ENCODE data around the gene CRIP1.

CRIP1 gene

GRCh38 chr14:105533811-105534498 lies 47.3 kb downstream of the CRIP1 start:
- Histone ChIP-seq H3K9me3 (no peaks in the 10 kb centered on the region), H3K27ac (no peak overlapping the region), H3K36me3 (peaks cover 0 to 8% (median 4%) of the 10 kb centered on the region in 3 donors), H3K4me3 (no peak overlapping the region), H3K4me1 (peaks cover 0 to 13% (median 6%) of the 10 kb centered on the region in 4 donors), H3K27me3 (peaks cover 0 to 88% of the 10 kb centered on the region in 2 donors)
- DNase-seq, result peak in 1 of 2 donors; percentile 42
- intact Hi-C loops (cut with DNase I; ENCODE audit: low total_unique reads), result no loop called here
- TF ChIP-seq CTCF (IDR thresholded peaks at IDR 0.05), result no peak

GRCh38 chr14:105534586-105534985 lies 47.9 kb downstream of the CRIP1 start:
- Histone ChIP-seq H3K36me3 (peaks cover 0 to 3% (median 2%) of the 10 kb centered on the region in 3 donors), H3K4me3 (no peak overlapping the region), H3K9me3 (no peaks in the 10 kb centered on the region), H3K27ac (no peak overlapping the region), H3K27me3 (peaks cover 0 to 84% of the 10 kb centered on the region in 2 donors), H3K4me1 (peaks cover 0 to 6% (median 2%) of the 10 kb centered on the region in 4 donors)
- no peak for TF ChIP-seq CTCF (IDR thresholded peaks at IDR 0.05)
- intact Hi-C loops (cut with DNase I; ENCODE audit: low total_unique reads), result no loop called here
- peak in 1 of 2 donors; percentile 47 for DNase-seq

- peaks cover 0 to 69% of the 10 kb centered on the region in 2 donors for H3K27me3 ChIP-seq
- intact Hi-C loops (cut with DNase I; ENCODE audit: low total_unique reads), result no loop called here
- no peak overlapping the region for H3K27ac ChIP-seq
- H3K9me3 ChIP-seq, result no peaks in the 10 kb centered on the region
- no peaks in the 10 kb centered on the region for H3K36me3 ChIP-seq
- no peak overlapping the region for H3K4me3 ChIP-seq
- H3K4me1 ChIP-seq, result peaks cover 0 to 6% (median 2%) of the 10 kb centered on the region in 4 donors
- no peak for TF ChIP-seq CTCF (IDR thresholded peaks at IDR 0.05)
- peak in 1 of 2 donors; percentile 44 for DNase-seq
These were observed 49.4 kb downstream of the CRIP1 start for GRCh38 chr14:105536051-105536450.

- DNase-seq, result peak in 1 of 2 donors; percentile 61
- peaks cover 0 to 6% (median 2%) of the 10 kb centered on the region in 4 donors for H3K4me1 ChIP-seq
- no peaks in the 10 kb centered on the region for H3K36me3 ChIP-seq
- H3K27me3 ChIP-seq, result peaks cover 0 to 64% of the 10 kb centered on the region in 2 donors
- H3K4me3 ChIP-seq, result no peak overlapping the region
- H3K27ac ChIP-seq, result no peak overlapping the region
- TF ChIP-seq CTCF (IDR thresholded peaks at IDR 0.05), result no peak
- H3K9me3 ChIP-seq, result no peaks in the 10 kb centered on the region
- intact Hi-C loops (cut with DNase I; ENCODE audit: low total_unique reads), result no loop called here
These were observed 50.2 kb downstream of the CRIP1 start for GRCh38 chr14:105536691-105537579.

GRCh38 chr14:105537580-105538474 lies 51.1 kb downstream of the CRIP1 start:
- Histone ChIP-seq H3K36me3 (no peaks in the 10 kb centered on the region), H3K9me3 (peaks cover 0 to 5% (median 0%) of the 10 kb centered on the region in 3 donors), H3K27me3 (peaks cover 0 to 60% of the 10 kb centered on the region in 2 donors), H3K27ac (no peak overlapping the region), H3K4me3 (no peak overlapping the region), H3K4me1 (peaks cover 0 to 6% (median 2%) of the 10 kb centered on the region in 4 donors)
- peak in 1 of 2 donors; percentile 68 for DNase-seq
- peak; percentile 77 to 99 for TF ChIP-seq CTCF (IDR thresholded peaks at IDR 0.05)
- intact Hi-C loops (cut with DNase I; ENCODE audit: low total_unique reads), result no loop called here
